Breast epithelium (tissue), 4 donors: Measurements from ENCODE around the gene ADAMTS2. TPM values are rescaled to one million over a fixed set of nuclear protein-coding genes. Genes with fewer than 3 reads are reported as not detected.
A peak's percentile ranks its signal among the peaks of the same experiment; 100 is the strongest.

Experiments
- DNase-seq, 2 donors: peaks; one replicate each; pipeline ENCODE4 v3.0.0-alpha.2; 2019; ENCODE audit warnings: low spot score in 2 of 2
- H3K27ac ChIP-seq, 2 donors: fragments of 200-600 bp; sonication (generic) in 1 of 2; one replicate each; pipeline ENCODE4 v1.5.1; 2016 to 2019; ENCODE audit warnings: mild to moderate bottlenecking in 1 of 2
- H3K27me3 ChIP-seq, 2 donors: fragments of 200-600 bp; sonication (generic) in 1 of 2; one replicate each; pipeline versions ENCODE4 v1.5.1 to v1.6.0; 2017 to 2019; ENCODE audit warnings: control low read depth in 1 of 2, mild to moderate bottlenecking in 1 of 2
- H3K36me3 ChIP-seq: fragments of 200-600 bp; one replicate; pipeline ENCODE4 v1.5.1; 2019
- H3K4me1 ChIP-seq, 2 donors: fragments of 200-600 bp; sonication (generic); one replicate each; pipeline ENCODE4 v1.5.1; 2016 to 2019; ENCODE audit warnings: control low read depth in 1 of 2
- H3K4me3 ChIP-seq, 3 donors: fragments of 200-600 bp; sonication (generic); 1 replicate in 2 of 3; 2 replicates in 1 of 3; pipeline ENCODE4 v1.5.1; 2016 to 2019; ENCODE audit warnings: mild to moderate bottlenecking in 3 of 3, moderate library complexity in 2 of 3
- H3K9me3 ChIP-seq, 2 donors: fragments of 200-600 bp; sonication (generic) in 1 of 2; one replicate each; pipeline ENCODE4 v1.5.1; 2016 to 2019; ENCODE audit warnings: control low read depth in 1 of 2
- CTCF ChIP-seq, 3 donors: fragments of 450-650 bp; IDR thresholded peaks; one replicate each; pipeline ENCODE4 v1.5.1; 2016 to 2017; ENCODE audit warnings: antibody characterized with exemption in 3 of 3, mild to moderate bottlenecking in 3 of 3, moderate library complexity in 3 of 3
- POLR2A ChIP-seq: fragments of 450-650 bp; IDR thresholded peaks from one replicate; pipeline ENCODE4 v1.6.1; 2016; ENCODE audit warnings: antibody characterized with exemption, mild to moderate bottlenecking, moderate library complexity
- POLR2AphosphoS5 ChIP-seq, 3 donors: sonication (generic); formaldehyde crosslinking; IDR thresholded peaks; one replicate each; pipeline ENCODE4 v1.6.1; 2017; ENCODE audit warnings: antibody characterized with exemption in 3 of 3
- intact Hi-C: fragments of 100-400 bp; cut with DNase I; formaldehyde crosslinking; loops from one replicate; pipeline ENCODE4 v1.15.1; 2023; ENCODE audit warnings: low total_unique reads
- total RNA-seq, 3 donors: library from RNA; depleted of rRNA; stranded (reverse); fragments of >200 nt; gene quantifications; one replicate each; pipeline ENCODE4 v1.1.0, GENCODE V29; 2016

Gene ADAMTS2
- total RNA-seq, 3 donors from 2014 or later = 11.3 to 51.8 (median 19.7) TPM

GRCh38 chr5:179378441-179379271 is 33.4 kb upstream of the ADAMTS2 start:
- Histone ChIP-seq H3K27me3 (no peaks in the 10 kb centered on the region), H3K36me3 (no peaks in the 10 kb centered on the region), H3K4me3 (no peak overlapping the region), H3K27ac (peak overlapping the region in 1 of 2 donors; percentile 43), H3K9me3 (no peaks in the 10 kb centered on the region), H3K4me1 (peaks cover 0 to 5% of the 10 kb centered on the region in 2 donors)
- TF ChIP-seq POLR2A (no peak), POLR2AphosphoS5 (IDR thresholded peaks at IDR 0.05) (no peak), CTCF (IDR thresholded peaks at IDR 0.05) (no peak)
- peak in 1 of 2 donors; percentile 27 for DNase-seq
- intact Hi-C loops = no loop called here

- Histone ChIP-seq H3K36me3 (no peaks in the 10 kb centered on the region), H3K4me1 (peaks cover 0 to 5% of the 10 kb centered on the region in 2 donors), H3K27me3 (no peaks in the 10 kb centered on the region), H3K27ac (peak overlapping the region in 1 of 2 donors; percentile 43), H3K4me3 (no peak overlapping the region), H3K9me3 (no peaks in the 10 kb centered on the region)
- TF ChIP-seq POLR2AphosphoS5 (IDR thresholded peaks at IDR 0.05) = no peak
- TF ChIP-seq CTCF (IDR thresholded peaks at IDR 0.05) = no peak
- TF ChIP-seq POLR2A = no peak
- DNase-seq = peak in 1 of 2 donors; percentile 7
- intact Hi-C loops = no loop called here
Measured at GRCh38 chr5:179378116-179378440, 32.8 kb upstream of the ADAMTS2 start.

- peak in 1 of 2 donors; percentile 43 for DNase-seq
- intact Hi-C loops = no loop called here
- Histone ChIP-seq H3K4me3 (no peak overlapping the region), H3K9me3 (no peaks in the 10 kb centered on the region), H3K27ac (peak overlapping the region in 1 of 2 donors; percentile 43), H3K4me1 (peaks cover 0 to 5% of the 10 kb centered on the region in 2 donors), H3K36me3 (no peaks in the 10 kb centered on the region), H3K27me3 (no peaks in the 10 kb centered on the region)
- TF ChIP-seq CTCF (IDR thresholded peaks at IDR 0.05) (no peak), POLR2A (no peak), POLR2AphosphoS5 (IDR thresholded peaks at IDR 0.05) (no peak)
Measured at GRCh38 chr5:179377421-179378115, 32.3 kb upstream of the ADAMTS2 start.

GRCh38 chr5:179376701-179377420 is 31.6 kb upstream of the ADAMTS2 start:
- TF ChIP-seq POLR2A (no peak), POLR2AphosphoS5 (IDR thresholded peaks at IDR 0.05) (no peak), CTCF (IDR thresholded peaks at IDR 0.05) (no peak)
- no peaks in the 10 kb centered on the region for H3K36me3 ChIP-seq
- intact Hi-C loops = no loop called here
- H3K9me3 ChIP-seq = no peaks in the 10 kb centered on the region
- H3K4me1 ChIP-seq = peaks cover 0 to 5% of the 10 kb centered on the region in 2 donors
- no peaks in the 10 kb centered on the region for H3K27me3 ChIP-seq
- H3K4me3 ChIP-seq = no peak overlapping the region
- peak in 1 of 2 donors; percentile 50 for DNase-seq
- H3K27ac ChIP-seq = no peak overlapping the region
